Nephron progenitor cell (in vitro differentiated cells): Measurements from ENCODE around the gene NPBWR2.
A peak's percentile ranks its signal among the peaks of the same experiment; 100 is the strongest.

Experiments used
- DNase-seq: peaks from one replicate; pipeline ENCODE4 v3.0.0; 2021
- H3K27ac Mint-ChIP-seq: 2 replicates; pipeline ENCODE4 v1.8.0; 2021; ENCODE audit warnings: mild to moderate bottlenecking, moderate library complexity, mixed read lengths
- H3K27me3 Mint-ChIP-seq: 2 replicates; pipeline ENCODE4 v1.8.0; 2021; ENCODE audit warnings: mild to moderate bottlenecking, low read depth, mixed read lengths; ENCODE audit not compliant: poor library complexity
- H3K36me3 Mint-ChIP-seq: 2 replicates; pipeline ENCODE4 v1.8.0; 2021; ENCODE audit warnings: low read depth, mixed read lengths
- H3K4me1 Mint-ChIP-seq: 2 replicates; pipeline ENCODE4 v1.8.0; 2021; ENCODE audit warnings: mixed read lengths
- H3K4me3 Mint-ChIP-seq: 2 replicates; pipeline ENCODE4 v1.8.0; 2021; ENCODE audit warnings: mild to moderate bottlenecking, moderate library complexity, mixed read lengths
- H3K9me3 Mint-ChIP-seq: 2 replicates; pipeline ENCODE4 v1.8.0; 2021; ENCODE audit warnings: mild to moderate bottlenecking, moderate library complexity, mixed read lengths
- TF ChIP-seq, protein P1 (sequence below): fragments of 200-600 bp; sonication (generic); IDR thresholded peaks from 2 replicates; pipeline ENCODE4 v1.5.0; 2021; ENCODE audit warnings: antibody characterized with exemption

The NPBWR2 gene

DNA sequence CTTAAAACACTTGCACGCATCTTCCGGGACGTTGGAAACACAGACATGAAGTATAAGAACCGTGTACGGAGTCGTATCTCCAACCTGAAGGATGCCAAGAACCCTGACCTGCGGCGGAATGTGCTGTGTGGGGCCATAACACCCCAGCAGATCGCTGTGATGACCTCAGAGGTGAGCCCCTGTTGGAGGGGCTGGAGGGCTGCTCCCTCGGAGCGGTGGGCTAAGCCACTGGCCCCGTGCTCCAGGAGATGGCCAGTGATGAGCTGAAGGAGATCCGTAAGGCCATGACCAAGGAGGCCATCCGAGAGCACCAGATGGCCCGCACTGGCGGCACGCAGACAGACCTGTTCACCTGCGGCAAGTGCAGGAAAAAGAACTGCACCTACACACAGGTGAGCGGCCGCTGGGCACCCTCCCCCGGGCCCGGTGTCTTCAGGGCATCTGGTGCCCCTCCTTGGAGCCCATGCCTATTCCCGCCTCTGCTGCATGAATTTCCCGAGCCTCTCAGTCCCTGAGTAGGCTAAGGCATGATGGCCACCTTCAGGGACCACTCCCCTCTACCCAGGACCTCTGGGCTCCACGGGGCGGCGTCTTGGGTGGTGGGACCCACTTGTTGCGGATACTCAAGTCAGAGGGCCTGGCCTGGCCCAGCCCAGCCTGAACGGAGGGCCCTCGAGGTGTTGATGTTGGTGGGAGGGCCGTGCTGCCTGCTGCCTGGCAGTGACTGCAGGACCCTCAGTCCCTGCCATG lies 36.9 kb downstream of the NPBWR2 start:
- Mint-ChIP-seq H3K9me3 (no peaks in the 10 kb centered on the region), H3K36me3 (no peaks in the 10 kb centered on the region)
- TF ChIP-seq, protein P1, sequence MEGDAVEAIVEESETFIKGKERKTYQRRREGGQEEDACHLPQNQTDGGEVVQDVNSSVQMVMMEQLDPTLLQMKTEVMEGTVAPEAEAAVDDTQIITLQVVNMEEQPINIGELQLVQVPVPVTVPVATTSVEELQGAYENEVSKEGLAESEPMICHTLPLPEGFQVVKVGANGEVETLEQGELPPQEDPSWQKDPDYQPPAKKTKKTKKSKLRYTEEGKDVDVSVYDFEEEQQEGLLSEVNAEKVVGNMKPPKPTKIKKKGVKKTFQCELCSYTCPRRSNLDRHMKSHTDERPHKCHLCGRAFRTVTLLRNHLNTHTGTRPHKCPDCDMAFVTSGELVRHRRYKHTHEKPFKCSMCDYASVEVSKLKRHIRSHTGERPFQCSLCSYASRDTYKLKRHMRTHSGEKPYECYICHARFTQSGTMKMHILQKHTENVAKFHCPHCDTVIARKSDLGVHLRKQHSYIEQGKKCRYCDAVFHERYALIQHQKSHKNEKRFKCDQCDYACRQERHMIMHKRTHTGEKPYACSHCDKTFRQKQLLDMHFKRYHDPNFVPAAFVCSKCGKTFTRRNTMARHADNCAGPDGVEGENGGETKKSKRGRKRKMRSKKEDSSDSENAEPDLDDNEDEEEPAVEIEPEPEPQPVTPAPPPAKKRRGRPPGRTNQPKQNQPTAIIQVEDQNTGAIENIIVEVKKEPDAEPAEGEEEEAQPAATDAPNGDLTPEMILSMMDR, result no peak

DNA sequence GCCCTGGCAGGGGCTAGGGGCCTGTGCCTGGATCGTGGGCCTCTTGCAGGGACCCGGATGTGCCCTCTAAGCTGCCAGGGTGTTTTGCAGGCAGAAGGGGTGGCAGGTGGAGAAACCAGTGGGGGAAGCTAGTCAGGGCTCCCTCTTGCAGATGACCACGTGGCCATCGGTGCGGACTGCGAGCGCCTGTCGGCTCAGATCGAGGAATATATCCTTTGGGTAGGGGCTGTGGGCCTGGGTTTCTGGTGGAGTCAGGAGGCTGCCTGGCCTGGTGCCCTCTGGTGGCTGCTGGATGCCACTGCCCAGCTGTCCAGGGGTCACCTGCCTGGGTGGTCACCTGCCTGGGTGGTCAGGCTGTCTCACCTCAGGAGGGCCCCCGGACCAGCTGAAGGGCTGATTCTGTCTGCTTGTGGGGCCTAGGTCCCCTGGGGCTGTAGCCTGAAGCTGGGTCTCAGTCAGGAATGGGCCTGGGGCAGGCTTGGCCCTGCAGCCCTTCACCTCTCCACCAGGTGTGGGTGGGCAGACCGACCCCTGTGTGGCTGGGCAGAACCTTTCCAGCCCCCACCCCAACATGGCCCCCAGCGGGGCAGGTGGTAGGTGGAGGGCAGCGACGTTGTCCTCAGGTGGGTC lies 37.6 kb downstream of the NPBWR2 start:
- TF ChIP-seq, protein P1, result peak; percentile 87
- H3K27ac Mint-ChIP-seq, result no peak overlapping the region
- no peaks in the 10 kb centered on the region for H3K27me3 Mint-ChIP-seq
- H3K4me1 Mint-ChIP-seq, result peaks cover 14% of the 10 kb centered on the region
- H3K9me3 Mint-ChIP-seq, result no peaks in the 10 kb centered on the region
- H3K4me3 Mint-ChIP-seq, result no peak overlapping the region
- no peaks in the 10 kb centered on the region for H3K36me3 Mint-ChIP-seq
- peak; percentile 87 for DNase-seq

More for the DNA sequence above, 36.9 kb downstream of the NPBWR2 start:
- no peak overlapping the region for H3K4me3 Mint-ChIP-seq
- H3K27me3 Mint-ChIP-seq, result no peaks in the 10 kb centered on the region
- H3K27ac Mint-ChIP-seq, result no peak overlapping the region
- H3K4me1 Mint-ChIP-seq, result peaks cover 7% of the 10 kb centered on the region
- DNase-seq, result no peak

DNA sequence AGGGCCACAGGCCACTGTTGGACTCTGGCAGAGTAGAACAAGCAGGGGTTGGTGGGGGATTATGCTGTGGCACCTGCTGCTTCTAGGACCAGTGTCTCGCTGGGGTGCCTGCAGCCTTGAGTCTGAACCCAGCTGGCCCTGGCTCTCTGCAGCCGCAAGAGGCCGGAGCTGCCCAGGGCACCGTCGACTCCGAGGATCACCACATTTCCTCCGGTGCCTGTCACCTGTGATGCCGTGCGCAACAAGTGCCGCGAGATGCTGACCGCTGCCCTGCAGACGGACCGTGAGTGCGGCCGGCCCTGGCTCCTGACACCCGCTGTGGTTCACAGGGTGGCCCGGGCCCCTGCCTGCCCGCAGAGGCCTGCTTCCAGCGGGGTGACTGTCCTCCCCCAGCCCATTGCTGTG lies 38.2 kb downstream of the NPBWR2 start:
- Mint-ChIP-seq H3K4me1 (peaks cover 19% of the 10 kb centered on the region), H3K4me3 (no peak overlapping the region), H3K36me3 (no peaks in the 10 kb centered on the region), H3K27ac (no peak overlapping the region), H3K9me3 (no peaks in the 10 kb centered on the region), H3K27me3 (no peaks in the 10 kb centered on the region)
- TF ChIP-seq, protein P1, result no peak
- no peak for DNase-seq

DNA sequence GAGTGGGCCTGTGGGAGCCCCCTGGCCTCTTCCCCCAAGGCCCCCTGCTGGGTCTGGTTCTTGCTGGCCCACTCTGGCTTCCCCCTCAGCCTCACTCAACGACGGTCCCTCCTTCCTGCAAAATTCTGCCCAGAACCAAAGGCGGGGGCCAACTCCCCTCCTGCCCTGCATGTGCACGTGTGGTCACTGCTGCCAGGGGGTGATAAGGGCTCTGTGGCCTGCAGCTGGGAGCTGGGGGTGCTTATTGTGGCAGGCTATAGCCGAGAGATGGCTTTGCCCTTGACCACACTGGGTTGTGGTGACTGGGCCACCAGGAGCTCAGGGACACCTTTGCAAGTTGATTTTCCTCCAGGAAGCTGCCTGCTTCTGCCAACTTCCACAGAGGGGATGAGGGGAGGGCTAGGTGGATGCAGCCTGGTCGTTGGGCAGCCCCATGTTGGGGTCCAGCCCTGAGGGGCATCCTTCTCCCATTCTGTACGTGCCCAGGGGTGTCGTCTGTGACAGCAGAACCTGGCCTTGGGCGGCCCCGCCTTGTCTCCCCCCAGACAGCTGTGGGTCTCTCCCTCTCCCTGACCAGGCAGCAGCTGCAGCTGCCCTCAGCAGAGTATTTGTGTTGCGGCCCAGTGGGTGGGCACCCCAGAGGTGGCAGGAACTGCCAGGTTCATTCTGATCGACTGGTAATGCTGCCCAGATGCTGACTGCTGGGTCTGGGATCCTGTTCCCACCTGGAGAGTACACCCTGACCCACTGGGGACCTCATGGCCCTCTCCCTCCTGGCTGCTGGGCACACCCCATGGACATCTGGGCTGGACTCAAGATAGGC lies 38.8 kb downstream of the NPBWR2 start:
- peaks cover 25% of the 10 kb centered on the region for H3K4me1 Mint-ChIP-seq
- TF ChIP-seq, protein P1, result no peak
- no peaks in the 10 kb centered on the region for H3K27me3 Mint-ChIP-seq
- no peak overlapping the region for H3K4me3 Mint-ChIP-seq
- H3K36me3 Mint-ChIP-seq, result no peaks in the 10 kb centered on the region
- DNase-seq, result no peak
- H3K9me3 Mint-ChIP-seq, result no peaks in the 10 kb centered on the region
- no peak overlapping the region for H3K27ac Mint-ChIP-seq

DNA sequence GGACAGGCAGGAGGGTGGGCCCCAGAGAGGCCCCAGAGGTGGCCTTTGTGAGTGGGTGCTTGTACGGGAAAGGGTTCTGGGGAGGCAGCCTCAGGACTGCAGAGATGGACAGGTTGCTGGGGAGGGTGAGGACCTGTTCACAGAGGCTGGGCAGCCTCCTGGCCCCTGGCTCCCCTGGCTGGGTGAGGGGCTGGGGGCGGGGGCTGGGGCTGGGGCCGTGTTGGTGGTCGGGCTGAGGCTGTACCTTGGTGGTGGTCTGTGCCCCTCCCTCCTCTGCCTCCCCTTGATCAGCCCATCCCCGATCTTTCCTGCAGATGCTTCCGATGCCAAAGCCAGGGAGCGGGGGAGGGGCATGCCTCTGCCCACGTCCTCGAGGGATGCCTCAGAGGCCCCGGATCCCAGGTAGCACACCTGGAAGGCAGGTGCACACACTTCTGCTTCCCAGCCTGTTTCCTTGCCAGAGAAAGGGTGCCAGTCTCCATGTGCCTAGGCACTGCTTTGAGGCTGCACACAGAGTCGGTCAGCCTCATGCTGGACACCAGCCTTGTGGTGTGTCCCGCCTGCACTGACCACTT lies 39.5 kb downstream of the NPBWR2 start:
- no peak for DNase-seq
- Mint-ChIP-seq H3K9me3 (no peaks in the 10 kb centered on the region), H3K36me3 (no peaks in the 10 kb centered on the region), H3K4me3 (no peak overlapping the region), H3K4me1 (peaks cover 26% of the 10 kb centered on the region), H3K27ac (no peak overlapping the region), H3K27me3 (no peaks in the 10 kb centered on the region)
- TF ChIP-seq, protein P1, result no peak
